Caco-2 (cell line): ENCODE measurements around the gene TRPV3. TPM values are rescaled to one million over a fixed set of nuclear protein-coding genes. Genes with fewer than 3 reads are reported as not detected.

Experiments used
- BruUV-seq: library from RNA; stranded (reverse); fragments of 400-500 nt; replicated peaks from 2 replicates; lab custom pipeline; 2021; lab: Mats Ljungman, UMichigan
- CTCF ChIA-PET: fragments of 300-600 bp; sonication (Branson Sonifier 250); formaldehyde crosslinking; loops from one replicate; lab custom pipeline; 2022; ENCODE audit warnings: antibody characterized with exemption; lab: Charles Lee
- POLR2A ChIA-PET: fragments of 300-600 bp; sonication (Branson Sonifier 250); formaldehyde crosslinking; loops from one replicate; lab custom pipeline; 2022; ENCODE audit warnings: antibody characterized with exemption; lab: Charles Lee
- DNase-seq, 2 experiments: peaks; one replicate each; pipeline versions ENCODE4 v3.0.0 to v3.0.0-alpha.2; 2020 to 2022
- H3K27me3 ChIP-seq: replicated peaks from 2 replicates; pipeline ENCODE4 v1.6.0; 2011; ENCODE audit warnings: low read length; ENCODE audit not compliant: control insufficient read depth, insufficient read depth
- H3K36me3 ChIP-seq: 2 replicates; pipeline ENCODE4 v1.5.1; 2011; ENCODE audit warnings: low read length; ENCODE audit not compliant: control insufficient read depth, insufficient read depth
- H3K4me1 ChIP-seq: fragments of 250-450 bp; sonication (Bioruptor Pico); 2 replicates; pipeline ENCODE4 v1.5.1; 2020; ENCODE audit warnings: mild to moderate bottlenecking
- H3K4me3 ChIP-seq: 2 replicates; pipeline ENCODE4 v1.5.1; 2011; ENCODE audit warnings: low read depth, mild to moderate bottlenecking, control low read depth, low read length
- H3K9me3 ChIP-seq: fragments of 250-450 bp; sonication (Bioruptor Pico); 2 replicates; pipeline ENCODE4 v1.5.1; 2020; ENCODE audit warnings: mild to moderate bottlenecking, moderate library complexity
- H3K27ac Mint-ChIP-seq: one replicate; pipeline ENCODE4 v1.8.0; 2022; ENCODE audit warnings: mixed read lengths; ENCODE audit not compliant: unreplicated experiment
- H3K27me3 Mint-ChIP-seq: one replicate; pipeline ENCODE4 v1.8.0; 2022; ENCODE audit warnings: mixed read lengths; ENCODE audit not compliant: insufficient read depth, unreplicated experiment
- H3K36me3 Mint-ChIP-seq: one replicate; pipeline ENCODE4 v1.8.0; 2022; ENCODE audit warnings: mild to moderate bottlenecking, mixed read lengths; ENCODE audit not compliant: insufficient read depth, unreplicated experiment
- H3K4me1 Mint-ChIP-seq: one replicate; pipeline ENCODE4 v1.8.0; 2022; ENCODE audit warnings: low read depth, mixed read lengths; ENCODE audit not compliant: unreplicated experiment
- H3K4me3 Mint-ChIP-seq: one replicate; pipeline ENCODE4 v1.8.0; 2022; ENCODE audit warnings: mild to moderate bottlenecking, moderate library complexity, mixed read lengths; ENCODE audit not compliant: unreplicated experiment
- H3K9me3 Mint-ChIP-seq: one replicate; pipeline ENCODE4 v1.8.0; 2022; ENCODE audit warnings: mixed read lengths; ENCODE audit not compliant: unreplicated experiment
- CTCF ChIP-seq, 2 experiments: fragments of 200-600 bp in 1 of 2; IDR thresholded peaks; 1 replicate in 1 of 2; 2 replicates in 1 of 2; pipeline versions ENCODE4 v1.5.1 to v1.8.0; 2011 to 2022; ENCODE audit warnings: antibody characterized with exemption in 1 of 2, control low read depth in 1 of 2, inconsistent platforms in 1 of 2, low read depth in 1 of 2, low read length in 1 of 2, mild to moderate bottlenecking in 1 of 2, moderate library complexity in 1 of 2; ENCODE audit not compliant: insufficient read depth in 1 of 2, severe bottlenecking in 1 of 2, unreplicated experiment in 1 of 2
- intact Hi-C: fragments of 100-400 bp; cut with micrococcal nuclease; formaldehyde crosslinking; loops from one replicate; pipeline ENCODE4 v1.10.0; 2022; ENCODE audit not compliant: unreplicated experiment
- total RNA-seq: library from RNA; stranded (reverse); gene quantifications from 2 replicates; pipeline ENCODE4 v1.2.3, GENCODE V29; 2022

The TRPV3 gene
- total RNA-seq, 1 experiment from 2014 or later: 8.4 TPM

- no peaks in the 10 kb centered on the region for H3K9me3 Mint-ChIP-seq
Measured at GRCh38 chr17:3542410-3543088, 15.1 kb downstream of the TRPV3 start.

GRCh38 chr17:3539881-3540540 lies 17.6 kb downstream of the TRPV3 start:
- TF ChIP-seq CTCF (IDR thresholded peaks at IDR 0.05; ENCODE audit: insufficient read depth in 1 of 2, low read depth in 1 of 2, low read length in 1 of 2, severe bottlenecking in 1 of 2, unreplicated experiment in 1 of 2): no peak
- Histone ChIP-seq H3K36me3 (no peaks in the 10 kb centered on the region), H3K4me1 (no peaks in the 10 kb centered on the region), H3K4me3 (no peak overlapping the region), H3K27me3 (no peaks in the 10 kb centered on the region), H3K9me3 (no peaks in the 10 kb centered on the region)
- no peak overlapping the region for H3K27ac Mint-ChIP-seq
- no peak overlapping the region for H3K4me3 Mint-ChIP-seq
- no peaks in the 10 kb centered on the region for H3K27me3 Mint-ChIP-seq
- no TSS peak for BruUV-seq
- CTCF ChIA-PET: no interaction called here
- intact Hi-C loops: loop anchor here (10.0 kb wide), 1 partner anchor 65 kb away; the partner anchor contains the start of genes ASPA and SPATA22
- DNase-seq: no peak
- peaks cover 7% of the 10 kb centered on the region for H3K4me1 Mint-ChIP-seq
- H3K36me3 Mint-ChIP-seq: no peaks in the 10 kb centered on the region
- no peaks in the 10 kb centered on the region for H3K9me3 Mint-ChIP-seq
- POLR2A ChIA-PET: no interaction called here

More at GRCh38 chr17:3542410-3543088, 15.1 kb downstream of the TRPV3 start:
- ChIA-PET CTCF (no interaction called here), POLR2A (no interaction called here)
- Mint-ChIP-seq H3K4me3 (no peak overlapping the region), H3K27me3 (no peaks in the 10 kb centered on the region), H3K4me1 (no peaks in the 10 kb centered on the region), H3K36me3 (no peaks in the 10 kb centered on the region), H3K27ac (no peak overlapping the region)
- no peak for DNase-seq
- Histone ChIP-seq H3K4me1 (peaks cover 7% of the 10 kb centered on the region; the same call in 1 of the 2 replicates), H3K9me3 (no peaks in the 10 kb centered on the region), H3K4me3 (no peak overlapping the region), H3K27me3 (no peaks in the 10 kb centered on the region), H3K36me3 (no peaks in the 10 kb centered on the region)
- no peak for TF ChIP-seq CTCF (IDR thresholded peaks at IDR 0.05; ENCODE audit: insufficient read depth in 1 of 2, low read depth in 1 of 2, low read length in 1 of 2, severe bottlenecking in 1 of 2, unreplicated experiment in 1 of 2)
- intact Hi-C loops: no loop called here
- BruUV-seq: no TSS peak

- ChIA-PET CTCF (no interaction called here), POLR2A (no interaction called here)
- Histone ChIP-seq H3K4me3 (no peak overlapping the region), H3K9me3 (no peaks in the 10 kb centered on the region), H3K27me3 (no peaks in the 10 kb centered on the region), H3K36me3 (no peaks in the 10 kb centered on the region), H3K4me1 (peaks cover 6% of the 10 kb centered on the region)
- no peak for TF ChIP-seq CTCF (IDR thresholded peaks at IDR 0.05; ENCODE audit: insufficient read depth in 1 of 2, low read depth in 1 of 2, low read length in 1 of 2, severe bottlenecking in 1 of 2, unreplicated experiment in 1 of 2)
- H3K9me3 Mint-ChIP-seq: no peaks in the 10 kb centered on the region
- peaks cover 5% of the 10 kb centered on the region for H3K36me3 Mint-ChIP-seq
- peaks cover 7% of the 10 kb centered on the region for H3K4me1 Mint-ChIP-seq
- H3K4me3 Mint-ChIP-seq: no peak overlapping the region
- intact Hi-C loops: loop anchor here (10.0 kb wide), 1 partner anchor 62 kb away; the partner anchor contains the start of genes ASPA and SPATA22
- DNase-seq: no peak
- H3K27me3 Mint-ChIP-seq: no peaks in the 10 kb centered on the region
- H3K27ac Mint-ChIP-seq: no peak overlapping the region
- no TSS peak for BruUV-seq
Measured at GRCh38 chr17:3536716-3537115, 20.9 kb downstream of the TRPV3 start.
